SJSA1 (cell line): ENCODE data around the gene CLN6. TPM values are rescaled to one million over a fixed set of nuclear protein-coding genes. Genes with fewer than 3 reads are reported as not detected.

Source experiments
- DNase-seq, 2 experiments: peaks; one replicate each; pipeline ENCODE4 v3.0.0-alpha.2; 2015 to 2020; ENCODE audit warnings: low spot score in 2 of 2, low read depth in 1 of 2
- H3K27ac ChIP-seq: fragments of 250-450 bp; sonication (Bioruptor Pico); 2 replicates; pipeline ENCODE4 v1.5.1; 2020; ENCODE audit warnings: mild to moderate bottlenecking, moderate library complexity
- H3K27me3 ChIP-seq: fragments of 250-450 bp; sonication (Bioruptor Pico); replicated peaks from 2 replicates; pipeline ENCODE4 v1.5.1; 2020; ENCODE audit warnings: mild to moderate bottlenecking, moderate library complexity
- H3K36me3 ChIP-seq: fragments of 250-450 bp; sonication (Bioruptor Pico); 2 replicates; pipeline ENCODE4 v1.5.1; 2020; ENCODE audit warnings: mild to moderate bottlenecking
- H3K4me1 ChIP-seq: fragments of 250-450 bp; sonication (Bioruptor Pico); replicated peaks from 2 replicates; pipeline ENCODE4 v1.6.1; 2021; ENCODE audit warnings: mild to moderate bottlenecking
- H3K4me3 ChIP-seq: fragments of 250-450 bp; sonication (Bioruptor Pico); 2 replicates; pipeline ENCODE4 v1.5.1; 2020; ENCODE audit warnings: mild to moderate bottlenecking
- H3K9me3 ChIP-seq: fragments of 250-450 bp; sonication (Bioruptor Pico); replicated peaks from 2 replicates; pipeline ENCODE4 v1.5.1; 2020; ENCODE audit warnings: mild to moderate bottlenecking
- total RNA-seq: library from RNA; depleted of rRNA; stranded (reverse); fragments of >200 nt; shearing (Covaris generic); gene quantifications from 2 replicates; pipeline ENCODE4 v1.2.3, GENCODE V29; 2014; rRNA removed

Gene CLN6
- total RNA-seq, 1 experiment from 2014 or later: 30.3 TPM

DNA sequence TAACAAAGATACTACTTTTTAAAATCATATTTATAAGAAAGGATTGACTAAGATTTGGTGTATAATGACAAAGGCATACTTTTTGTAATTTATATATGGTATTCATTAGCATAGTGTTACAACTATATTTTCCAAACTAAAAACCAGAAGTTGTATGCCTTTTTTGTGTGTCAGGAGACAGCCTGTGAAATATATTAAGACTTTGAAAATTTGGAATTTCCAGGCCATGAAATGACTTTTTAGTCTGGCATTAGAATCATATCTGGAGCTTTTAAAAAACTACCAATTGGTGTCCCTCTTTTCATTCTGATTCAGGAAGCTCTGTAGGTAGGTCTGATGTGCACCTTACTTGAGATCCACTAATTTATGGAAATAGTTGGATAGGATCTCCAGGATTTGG, 66.3 kb downstream of the CLN6 start:
- H3K27me3 ChIP-seq: no peaks in the 10 kb centered on the region
- no peaks in the 10 kb centered on the region for H3K4me1 ChIP-seq
- DNase-seq: no peak
- no peak overlapping the region for H3K4me3 ChIP-seq
- H3K27ac ChIP-seq: no peak overlapping the region
- H3K9me3 ChIP-seq: no peaks in the 10 kb centered on the region
- peaks cover 15% of the 10 kb centered on the region for H3K36me3 ChIP-seq

DNA sequence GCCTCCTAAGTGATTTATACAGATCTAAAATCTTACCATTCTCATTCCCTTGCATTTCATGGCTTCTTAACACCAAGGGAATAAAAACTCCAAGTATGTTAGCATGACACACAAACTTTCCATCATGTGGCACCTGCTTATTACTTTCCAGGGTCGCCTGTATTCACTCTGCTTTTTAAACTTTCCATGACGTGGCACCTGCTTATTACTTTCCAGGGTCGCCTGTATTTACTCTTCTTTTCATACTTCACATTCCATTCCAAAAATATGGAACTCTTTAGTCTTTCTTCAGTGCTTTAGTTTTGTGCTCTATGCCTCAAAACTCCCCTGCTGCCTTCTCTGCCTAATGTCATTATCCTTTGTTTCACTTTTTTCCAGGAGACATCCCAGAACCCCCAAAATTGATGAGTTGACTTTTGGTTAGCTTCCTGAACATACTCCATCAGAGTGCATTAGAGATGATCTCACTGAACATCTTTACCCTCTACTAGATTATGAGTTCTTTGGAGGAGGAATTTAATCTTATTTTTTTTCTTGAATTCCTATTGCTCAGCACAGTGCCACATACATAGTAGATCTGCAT, 71.4 kb downstream of the CLN6 start:
- Histone ChIP-seq H3K27ac (no peak overlapping the region), H3K36me3 (peaks cover 41% of the 10 kb centered on the region), H3K4me3 (no peak overlapping the region), H3K27me3 (no peaks in the 10 kb centered on the region), H3K4me1 (no peaks in the 10 kb centered on the region), H3K9me3 (no peaks in the 10 kb centered on the region)
- no peak for DNase-seq

DNA sequence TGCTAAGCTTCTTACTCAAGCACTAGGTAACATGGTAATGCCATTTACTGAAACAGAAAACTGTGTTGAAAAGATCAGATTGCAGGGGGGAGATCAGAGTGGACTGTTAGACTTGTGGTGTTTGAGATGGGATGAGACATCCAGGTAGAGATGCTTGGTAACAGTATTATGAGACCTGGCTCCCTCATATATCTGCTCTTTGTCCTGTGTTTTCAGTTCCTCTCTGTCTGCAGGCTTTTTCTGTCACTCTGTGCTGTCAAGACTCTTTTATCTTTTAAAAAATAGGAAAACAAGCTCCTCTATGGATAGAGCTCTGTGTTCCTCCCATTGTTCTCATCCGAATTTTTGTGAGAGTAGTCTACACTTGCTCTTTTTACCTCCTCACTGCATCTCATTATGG, 72.5 kb downstream of the CLN6 start:
- Histone ChIP-seq H3K36me3 (peaks cover 41% of the 10 kb centered on the region), H3K4me1 (no peaks in the 10 kb centered on the region), H3K9me3 (no peaks in the 10 kb centered on the region), H3K27me3 (no peaks in the 10 kb centered on the region), H3K27ac (no peak overlapping the region), H3K4me3 (no peak overlapping the region)
- DNase-seq: no peak

Other genes with a start within 250 kb of the CLN6 start
- gene PIAS1, start 175.4 kb downstream of the CLN6 start, total RNA-seq: 14.2 and 21.2 TPM in 2 replicates
- 1.1 and 2.1 TPM in 2 replicates for gene CALML4, start 24.4 kb downstream of the CLN6 start, total RNA-seq
- 30.5 and 47.7 TPM in 2 replicates for gene FEM1B, start 48.0 kb upstream of the CLN6 start, total RNA-seq
- gene ITGA11, start 202.4 kb upstream of the CLN6 start, total RNA-seq: 0.34 and 2.0 TPM in 2 replicates